ENCODE results near the gene ABHD17B.
"Not testable (repeated sequence)": the region's sequence is repeated elsewhere in the genome, so short reads cannot be mapped to it uniquely, and the experiment has no call there.

ABHD17B gene

GRCh38 chr9:71904076-71904475, 6.9 kb downstream of the ABHD17B start:
- no peak for DNase-seq (ENCODE audit: low read depth)
- no peak overlapping the region for H3K4me3 ChIP-seq (ENCODE audit: low read depth, low read length)
- TF ChIP-seq CTCF (IDR thresholded peaks at IDR 0.05; ENCODE audit: insufficient read depth, low read depth, low read length, missing control alignments) = no peak

GRCh38 chr9:71901695-71902597, 9.0 kb downstream of the ABHD17B start:
- no peak for DNase-seq (ENCODE audit: low read depth)
- no peak for TF ChIP-seq CTCF (IDR thresholded peaks at IDR 0.05; ENCODE audit: insufficient read depth, low read depth, low read length, missing control alignments)
- no peak overlapping the region for H3K4me3 ChIP-seq (ENCODE audit: low read depth, low read length)

- not testable (repeated sequence) for H3K4me3 ChIP-seq (ENCODE audit: low read depth, low read length); DNase-seq (ENCODE audit: low read depth)
These were observed 12.2 kb downstream of the ABHD17B start for GRCh38 chr9:71898756-71899155.

GRCh38 chr9:71897577-71897976, 13.4 kb downstream of the ABHD17B start:
- no peak overlapping the region for H3K4me3 ChIP-seq (ENCODE audit: low read depth, low read length)
- peak; percentile 56 for DNase-seq (ENCODE audit: low read depth)
- TF ChIP-seq CTCF (IDR thresholded peaks at IDR 0.05; ENCODE audit: insufficient read depth, low read depth, low read length, missing control alignments) = no peak

- no peak for TF ChIP-seq CTCF (IDR thresholded peaks at IDR 0.05; ENCODE audit: insufficient read depth, low read depth, low read length, missing control alignments)
- no peak for DNase-seq (ENCODE audit: low read depth)
- no peak overlapping the region for H3K4me3 ChIP-seq (ENCODE audit: low read depth, low read length)
These were observed 14.2 kb downstream of the ABHD17B start for GRCh38 chr9:71896761-71897160.

GRCh38 chr9:71895955-71896354, 15.0 kb downstream of the ABHD17B start:
- no peak for DNase-seq (ENCODE audit: low read depth)
- no peak overlapping the region for H3K4me3 ChIP-seq (ENCODE audit: low read depth, low read length)
- TF ChIP-seq CTCF (IDR thresholded peaks at IDR 0.05; ENCODE audit: insufficient read depth, low read depth, low read length, missing control alignments) = no peak

GRCh38 chr9:71895117-71895516, 15.9 kb downstream of the ABHD17B start:
- TF ChIP-seq CTCF (IDR thresholded peaks at IDR 0.05; ENCODE audit: insufficient read depth, low read depth, low read length, missing control alignments) = no peak
- no peak overlapping the region for H3K4me3 ChIP-seq (ENCODE audit: low read depth, low read length)
- DNase-seq (ENCODE audit: low read depth) = peak; percentile 11

All from GM12865 (cell line).